HG03521 (cell line): Measurements from ENCODE around the gene PLA2G7.

Source experiments
- ATAC-seq: cut with Tn5 transposase; IDR thresholded peaks from one replicate; pipeline ENCODE4 v1.9.1; 2021; ENCODE audit warnings: mild to moderate bottlenecking, moderate library complexity; ENCODE audit not compliant: unreplicated experiment

PLA2G7 gene

GRCh38 chr6:46689657-46690056, 45.5 kb downstream of the PLA2G7 start:
- no peak for ATAC-seq

- no peak for ATAC-seq
Measured at GRCh38 chr6:46688966-46689335, 46.2 kb downstream of the PLA2G7 start.

GRCh38 chr6:46688117-46688965, 46.8 kb downstream of the PLA2G7 start:
- no peak for ATAC-seq

- ATAC-seq = no peak
Measured at GRCh38 chr6:46687619-46688097, 47.5 kb downstream of the PLA2G7 start, which contains the start of gene TDRD6. Gene TDRD6, plus strand, starts transcription at chr6:46687885. Its CDS starts 244 bp downstream, at chr6:46688129.

- no peak for ATAC-seq
Measured at GRCh38 chr6:46684771-46685170, 50.4 kb downstream of the PLA2G7 start.

- no peak for ATAC-seq
Measured at GRCh38 chr6:46677314-46677654, 57.9 kb downstream of the PLA2G7 start.

- no peak for ATAC-seq
Measured at GRCh38 chr6:46676604-46677313, 58.4 kb downstream of the PLA2G7 start.

- no peak for ATAC-seq
Measured at GRCh38 chr6:46674410-46674809, 60.8 kb downstream of the PLA2G7 start.

GRCh38 chr6:46667377-46667776, 67.8 kb downstream of the PLA2G7 start:
- ATAC-seq = no peak

GRCh38 chr6:46661483-46661882, 73.7 kb downstream of the PLA2G7 start:
- no peak for ATAC-seq

GRCh38 chr6:46657642-46658041, 77.5 kb downstream of the PLA2G7 start:
- ATAC-seq = no peak

- ATAC-seq = no peak
Measured at GRCh38 chr6:46655803-46656202, 79.4 kb downstream of the PLA2G7 start.
